Globus pallidus (tissue), 1 donor: ENCODE data around the gene NEAT1.
A peak's percentile ranks its signal among the peaks of the same experiment; 100 is the strongest.
"Not testable (repeated sequence)": the region's sequence is repeated elsewhere in the genome, so short reads cannot be mapped to it uniquely, and the experiment has no call there.

Source experiments
- DNase-seq: peaks from one replicate; pipeline ENCODE4 v3.0.0-alpha.2; 2015; ENCODE audit warnings: low spot score

NEAT1 gene

GRCh38 chr11:65410936-65411680 is 11.5 kb upstream of the NEAT1 start:
- no peak for DNase-seq

GRCh38 chr11:65411681-65412070 is 10.9 kb upstream of the NEAT1 start:
- DNase-seq, result no peak

GRCh38 chr11:65412271-65413076 is 10.1 kb upstream of the NEAT1 start:
- no peak for DNase-seq

GRCh38 chr11:65413077-65413664 is 9.4 kb upstream of the NEAT1 start:
- not testable (repeated sequence) for DNase-seq

- peak; percentile 52 for DNase-seq
Measured at GRCh38 chr11:65414776-65415498, 7.7 kb upstream of the NEAT1 start.

- DNase-seq, result no peak
Measured at GRCh38 chr11:65415499-65416340, 6.9 kb upstream of the NEAT1 start.

- DNase-seq, result peak; percentile 91
Measured at GRCh38 chr11:65416341-65416824, 6.2 kb upstream of the NEAT1 start.

GRCh38 chr11:65416841-65417701 is 5.5 kb upstream of the NEAT1 start:
- DNase-seq, result no peak

GRCh38 chr11:65417702-65418430 is 4.7 kb upstream of the NEAT1 start:
- no peak for DNase-seq

GRCh38 chr11:65418431-65418680 is 4.2 kb upstream of the NEAT1 start:
- DNase-seq, result no peak

GRCh38 chr11:65418681-65419459 is 3.7 kb upstream of the NEAT1 start:
- peak; percentile 94 for DNase-seq

GRCh38 chr11:65419460-65419771 is 3.2 kb upstream of the NEAT1 start:
- no peak for DNase-seq

GRCh38 chr11:65419772-65420481 is 2.7 kb upstream of the NEAT1 start:
- DNase-seq, result peak; percentile 94

- no peak for DNase-seq
Measured at GRCh38 chr11:65420506-65420905, 2.1 kb upstream of the NEAT1 start.

- DNase-seq, result peak; percentile 93
Measured at GRCh38 chr11:65420979-65421793, 1.4 kb upstream of the NEAT1 start.

GRCh38 chr11:65421794-65422632 is 585 bp upstream of the NEAT1 start:
- DNase-seq, result peak; percentile 95
